Endodermal cell (in vitro differentiated cells): Measurements from ENCODE around the gene C19orf12. TPM values are rescaled to one million over a fixed set of nuclear protein-coding genes. Genes with fewer than 3 reads are reported as not detected.

Experiments
- DNase-seq: peaks from one replicate; pipeline ENCODE4 v3.0.0-alpha.2; 2017
- H3K27ac ChIP-seq: 2 replicates; pipeline ENCODE4 v1.5.1; 2013; ENCODE audit warnings: mild to moderate bottlenecking, low read depth, low read length, moderate library complexity
- H3K27me3 ChIP-seq: 2 replicates; pipeline ENCODE4 v1.6.1; 2013; ENCODE audit warnings: mild to moderate bottlenecking, low read length, moderate library complexity; ENCODE audit not compliant: insufficient read depth, control insufficient read depth, poor library complexity, severe bottlenecking
- H3K36me3 ChIP-seq: 2 replicates; pipeline ENCODE4 v1.7.0; 2013; ENCODE audit warnings: mild to moderate bottlenecking, low read length, moderate library complexity; ENCODE audit not compliant: control insufficient read depth, insufficient read depth
- H3K4me1 ChIP-seq: one replicate; pipeline ENCODE4 v1.7.0; 2013; ENCODE audit warnings: low read length; ENCODE audit not compliant: control insufficient read depth, insufficient read depth
- H3K4me3 ChIP-seq: 2 replicates; pipeline ENCODE4 v1.5.1; 2013; ENCODE audit warnings: mild to moderate bottlenecking, low read length, moderate library complexity
- H3K9ac ChIP-seq: 2 replicates; pipeline ENCODE4 v1.6.1; 2013; ENCODE audit warnings: mild to moderate bottlenecking, low read length, moderate library complexity; ENCODE audit not compliant: poor library complexity, severe bottlenecking; ENCODE audit errors: extremely low read depth
- H3K9me3 ChIP-seq: 2 replicates; pipeline ENCODE4 v1.6.1; 2013; ENCODE audit warnings: mild to moderate bottlenecking, low read length, moderate library complexity; ENCODE audit not compliant: control insufficient read depth
- H3K27ac Mint-ChIP-seq: 2 replicates; pipeline ENCODE4 v1.8.0; 2020; ENCODE audit warnings: mixed read lengths
- H3K27me3 Mint-ChIP-seq: 2 replicates; pipeline ENCODE4 v1.8.0; 2021; ENCODE audit warnings: mild to moderate bottlenecking, mixed read lengths; ENCODE audit not compliant: insufficient read depth
- H3K36me3 Mint-ChIP-seq: 2 replicates; pipeline ENCODE4 v1.8.0; 2020; ENCODE audit warnings: low read depth, mixed read lengths
- H3K4me1 Mint-ChIP-seq: 2 replicates; pipeline ENCODE4 v1.8.0; 2020; ENCODE audit warnings: mixed read lengths
- H3K4me3 Mint-ChIP-seq: 2 replicates; pipeline ENCODE4 v1.8.0; 2020; ENCODE audit warnings: mild to moderate bottlenecking, moderate library complexity, mixed read lengths
- H3K9me3 Mint-ChIP-seq: 2 replicates; pipeline ENCODE4 v1.8.0; 2020; ENCODE audit warnings: mild to moderate bottlenecking, mixed read lengths
- WGBS, 2 experiments: methylation state at CpG; one replicate each; pipeline versions ENCODE4 v1.1.5 to v1.1.7; 2013; ENCODE audit warnings: missing lambda C conversion rate in 2 of 2, mixed read lengths in 1 of 2; ENCODE audit not compliant: insufficient coverage in 1 of 2, insufficient read length in 1 of 2; 5-methylcytosine and 5-hydroxymethylcytosine counted together
- total RNA-seq, 2 donors: library from RNA; stranded (reverse); fragmentation: NEBNext Ultra II Directional in 1 of 2; extraction: Animal tissue kit (Norgen Biotek cat#: 25700) in 1 of 2; gene quantifications; 2 replicates in 1 of 2; 3 replicates in 1 of 2; pipeline ENCODE4 v1.2.1, GENCODE V29; 2021
- TF ChIP-seq, protein P1 (sequence below): fragments of 200-600 bp; sonication (generic); conservative IDR thresholded peaks from 2 replicates; pipeline ENCODE4 v1.5.0; 2021; ENCODE audit warnings: antibody characterized with exemption, mild to moderate bottlenecking

Gene C19orf12
- total RNA-seq, 2 donors from 2014 or later = 18.9 to 22.9 TPM

DNA sequence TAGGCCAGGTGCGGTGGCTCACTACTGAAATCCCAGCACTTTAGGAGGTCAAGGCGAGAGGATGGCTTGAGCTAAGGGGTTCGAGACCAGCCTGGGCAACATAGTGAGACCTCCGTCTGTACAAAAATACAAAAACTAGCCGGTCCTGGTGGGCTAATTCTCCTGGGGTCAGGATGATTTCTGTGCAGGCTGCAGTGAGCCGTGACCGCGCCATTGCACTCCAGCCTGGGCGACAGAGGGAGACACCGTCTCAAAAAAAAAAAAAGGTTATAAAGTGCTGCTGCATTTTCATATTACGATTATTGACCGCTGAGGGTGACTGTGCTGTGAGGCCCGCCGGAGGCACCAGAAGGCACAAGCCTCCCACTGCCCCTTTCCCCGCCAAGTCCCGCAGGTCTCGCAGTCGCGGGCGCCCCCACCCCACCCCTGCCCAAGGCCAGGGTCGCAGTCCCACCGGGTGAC, 50.3 kb downstream of the C19orf12 start:
- WGBS, 2 experiments = 37 to 57% methylated on average over 9 to 22 of the region's 22 CpGs
- H3K27ac ChIP-seq = no peak overlapping the region
- Mint-ChIP-seq H3K27ac (no peak overlapping the region), H3K36me3 (no peaks in the 10 kb centered on the region), H3K27me3 (peaks cover 6% of the 10 kb centered on the region), H3K4me3 (peak overlapping the region; percentile 62), H3K4me1 (peaks cover 9% of the 10 kb centered on the region), H3K9me3 (no peaks in the 10 kb centered on the region)
- no peak for DNase-seq
- H3K27me3 ChIP-seq = peaks cover 22% of the 10 kb centered on the region
- no peaks in the 10 kb centered on the region for H3K9me3 ChIP-seq
- TF ChIP-seq, protein P1, sequence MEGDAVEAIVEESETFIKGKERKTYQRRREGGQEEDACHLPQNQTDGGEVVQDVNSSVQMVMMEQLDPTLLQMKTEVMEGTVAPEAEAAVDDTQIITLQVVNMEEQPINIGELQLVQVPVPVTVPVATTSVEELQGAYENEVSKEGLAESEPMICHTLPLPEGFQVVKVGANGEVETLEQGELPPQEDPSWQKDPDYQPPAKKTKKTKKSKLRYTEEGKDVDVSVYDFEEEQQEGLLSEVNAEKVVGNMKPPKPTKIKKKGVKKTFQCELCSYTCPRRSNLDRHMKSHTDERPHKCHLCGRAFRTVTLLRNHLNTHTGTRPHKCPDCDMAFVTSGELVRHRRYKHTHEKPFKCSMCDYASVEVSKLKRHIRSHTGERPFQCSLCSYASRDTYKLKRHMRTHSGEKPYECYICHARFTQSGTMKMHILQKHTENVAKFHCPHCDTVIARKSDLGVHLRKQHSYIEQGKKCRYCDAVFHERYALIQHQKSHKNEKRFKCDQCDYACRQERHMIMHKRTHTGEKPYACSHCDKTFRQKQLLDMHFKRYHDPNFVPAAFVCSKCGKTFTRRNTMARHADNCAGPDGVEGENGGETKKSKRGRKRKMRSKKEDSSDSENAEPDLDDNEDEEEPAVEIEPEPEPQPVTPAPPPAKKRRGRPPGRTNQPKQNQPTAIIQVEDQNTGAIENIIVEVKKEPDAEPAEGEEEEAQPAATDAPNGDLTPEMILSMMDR = peak; percentile 34
- H3K4me3 ChIP-seq = peak overlapping the region; percentile 76
- H3K4me1 ChIP-seq = peaks cover 4% of the 10 kb centered on the region
- no peaks in the 10 kb centered on the region for H3K36me3 ChIP-seq
- H3K9ac ChIP-seq = no peak overlapping the region

DNA sequence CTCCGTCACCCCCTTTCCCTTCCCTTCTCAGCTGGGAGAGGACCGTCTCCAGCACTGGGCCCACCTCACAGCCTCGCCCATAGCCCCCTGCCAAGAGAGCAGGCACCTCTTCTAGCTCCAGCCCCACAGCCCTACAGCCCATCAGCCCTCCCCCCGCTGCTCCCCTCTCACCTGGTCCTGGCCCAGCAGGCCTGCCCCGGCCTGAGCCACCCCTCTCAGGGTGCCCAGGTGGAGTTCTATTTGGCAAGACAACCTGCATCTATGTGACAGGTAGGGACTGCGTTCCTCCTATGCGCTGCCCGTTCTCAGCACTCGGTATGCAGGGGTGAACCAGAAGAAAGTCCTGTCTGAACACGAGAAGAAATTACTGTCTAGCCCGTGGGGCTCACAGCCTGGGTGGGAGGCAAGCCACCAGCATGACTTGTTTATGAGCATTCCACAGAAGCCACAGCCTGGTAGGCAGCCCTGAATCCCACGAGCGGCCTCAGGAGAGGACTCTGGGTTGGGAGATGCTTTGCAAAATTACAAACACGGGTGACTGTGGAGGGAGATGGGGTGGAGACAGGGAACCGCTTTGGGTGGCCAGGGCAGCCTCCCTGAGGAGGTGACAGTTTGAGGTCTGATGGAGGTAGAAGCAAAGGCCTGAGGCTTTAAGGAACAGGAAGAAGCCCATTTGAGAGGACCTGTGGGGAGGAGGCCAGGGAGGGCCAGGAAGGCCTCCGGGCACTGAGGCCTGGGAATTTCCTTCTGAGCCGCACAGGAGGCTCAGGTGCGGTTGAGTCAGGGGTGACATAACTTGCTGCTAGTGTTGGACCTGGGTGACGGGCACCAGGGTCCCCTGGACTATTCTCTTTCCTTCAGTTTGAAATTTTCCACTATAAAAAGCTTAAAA, 51.0 kb downstream of the C19orf12 start:
- no peaks in the 10 kb centered on the region for H3K9me3 ChIP-seq
- Mint-ChIP-seq H3K9me3 (no peaks in the 10 kb centered on the region), H3K27ac (no peak overlapping the region), H3K4me3 (peak overlapping the region; percentile 62), H3K36me3 (no peaks in the 10 kb centered on the region), H3K4me1 (peaks cover 9% of the 10 kb centered on the region), H3K27me3 (peaks cover 6% of the 10 kb centered on the region)
- no peak overlapping the region for H3K9ac ChIP-seq
- WGBS, 2 experiments = 87 to 91% methylated on average over 12 to 19 of the region's 19 CpGs
- peaks cover 22% of the 10 kb centered on the region for H3K27me3 ChIP-seq
- H3K4me3 ChIP-seq = no peak overlapping the region
- H3K4me1 ChIP-seq = peaks cover 4% of the 10 kb centered on the region
- H3K27ac ChIP-seq = no peak overlapping the region
- no peak for DNase-seq
- TF ChIP-seq, protein P1 = no peak
- H3K36me3 ChIP-seq = no peaks in the 10 kb centered on the region

DNA sequence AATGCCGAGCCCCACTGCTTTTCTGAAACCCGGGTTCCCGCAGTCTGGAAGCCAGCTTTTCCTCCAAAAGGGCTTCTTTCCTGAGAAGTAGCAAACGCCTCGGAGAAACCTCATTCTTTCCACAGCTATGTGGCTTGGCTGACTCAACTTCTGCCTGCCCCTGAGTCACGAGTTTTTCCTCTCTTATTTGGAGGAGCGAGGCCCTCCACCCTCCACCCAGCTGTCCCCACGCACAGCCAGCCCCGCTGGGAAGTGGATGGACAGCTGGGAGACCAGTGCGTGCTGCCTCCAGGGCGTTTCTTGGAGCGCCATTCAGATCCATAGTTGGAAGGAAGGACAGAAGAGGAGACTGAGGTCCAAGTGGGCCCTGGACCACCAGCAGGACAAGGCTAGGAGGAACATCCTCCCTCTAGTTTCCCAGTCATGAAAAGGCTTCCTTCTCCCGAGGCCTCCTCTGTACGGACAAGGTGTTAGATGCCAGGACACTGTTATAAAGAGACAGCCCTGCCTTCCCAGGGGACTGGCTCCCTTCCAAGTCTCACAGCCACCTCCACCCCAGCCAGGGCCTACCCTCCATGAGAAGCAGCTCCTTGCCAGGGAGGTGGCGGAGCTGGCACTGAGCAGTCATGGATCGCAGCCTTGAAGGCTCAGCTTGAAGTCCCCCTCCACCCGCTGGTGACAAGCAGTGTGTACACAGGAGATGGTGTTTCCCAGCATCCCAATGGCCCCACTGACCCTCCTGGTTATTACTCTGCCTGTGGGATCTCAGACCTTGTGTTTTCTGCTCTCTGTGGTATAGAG, 52.3 kb downstream of the C19orf12 start:
- Histone ChIP-seq H3K9ac (no peak overlapping the region), H3K4me1 (peaks cover 4% of the 10 kb centered on the region), H3K36me3 (no peaks in the 10 kb centered on the region), H3K27ac (no peak overlapping the region), H3K4me3 (no peak overlapping the region), H3K27me3 (peaks cover 22% of the 10 kb centered on the region), H3K9me3 (no peaks in the 10 kb centered on the region)
- Mint-ChIP-seq H3K27me3 (peaks cover 6% of the 10 kb centered on the region), H3K36me3 (no peaks in the 10 kb centered on the region), H3K27ac (no peak overlapping the region), H3K9me3 (no peaks in the 10 kb centered on the region), H3K4me1 (peaks cover 9% of the 10 kb centered on the region), H3K4me3 (no peak overlapping the region)
- WGBS, 2 experiments = 87 to 88% methylated on average over 9 to 17 of the region's 17 CpGs
- TF ChIP-seq, protein P1 = no peak
- DNase-seq = no peak
